ENCODE measurements around the gene ZMIZ2. TPM values are rescaled to one million over a fixed set of nuclear protein-coding genes. Genes with fewer than 3 reads are reported as not detected.
"Not testable (repeated sequence)": the region's sequence is repeated elsewhere in the genome, so short reads cannot be mapped to it uniquely, and the experiment has no call there.

Gene ZMIZ2
- total RNA-seq, 1 donor from 2014 or later: 9.8 TPM

DNA sequence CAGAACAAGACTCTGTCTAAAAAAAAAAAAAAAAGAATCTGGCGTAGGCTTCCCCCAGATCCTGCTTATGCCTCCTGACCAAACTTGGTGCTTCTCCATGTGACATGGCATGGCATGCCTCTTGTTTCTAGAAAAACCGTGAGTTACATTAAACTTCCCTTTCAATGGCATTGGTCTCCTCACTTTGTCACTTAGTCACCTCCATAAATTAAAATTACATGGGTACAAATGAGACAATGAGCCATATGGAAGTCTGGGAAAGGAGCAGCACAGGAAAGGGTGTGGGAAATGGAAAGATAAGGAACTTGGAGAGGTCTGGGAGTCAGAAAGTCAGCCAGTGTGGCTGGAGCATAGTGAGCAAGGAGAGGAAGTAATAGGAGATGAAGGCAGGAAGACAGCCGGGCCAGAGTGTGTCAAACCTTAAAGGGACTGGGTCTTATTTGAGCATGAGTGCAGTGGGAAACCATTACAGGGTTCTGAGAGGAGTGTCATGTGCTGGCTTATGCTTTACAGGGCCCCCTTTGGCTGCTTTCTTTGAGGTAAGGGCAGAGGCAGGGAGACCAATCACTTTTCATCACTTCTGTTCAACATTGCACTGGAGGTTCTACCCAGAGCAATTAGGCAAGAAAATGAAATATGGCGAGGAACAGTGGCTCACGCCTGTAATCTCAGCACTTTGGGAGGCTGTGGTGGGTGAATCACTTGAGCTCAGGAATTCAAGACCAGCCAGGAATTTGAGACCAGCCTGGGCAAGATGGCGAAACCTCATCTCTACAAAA, 21.3 kb upstream of the ZMIZ2 start:
- no peak for FAIRE-seq
- DNase-seq (ENCODE audit: low spot score in 2 of 2): no peak

DNA sequence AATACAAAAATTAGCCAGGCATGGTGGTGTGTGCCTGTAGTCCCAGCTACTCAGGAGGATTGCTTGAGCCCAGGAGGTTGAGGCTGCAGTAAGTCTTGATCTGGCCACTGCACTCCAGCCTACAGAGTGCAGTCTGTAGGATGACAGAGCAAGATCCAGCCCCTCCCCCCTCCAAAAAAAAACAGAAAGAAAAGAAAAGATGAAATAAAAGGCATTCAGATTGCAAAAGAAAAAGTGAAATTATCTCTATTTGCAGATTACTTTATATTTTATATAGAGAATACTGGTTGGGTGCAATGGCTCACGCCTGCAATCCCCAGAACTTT, 20.7 kb upstream of the ZMIZ2 start:
- no peak for DNase-seq (ENCODE audit: low spot score in 2 of 2)
- FAIRE-seq: no peak

DNA sequence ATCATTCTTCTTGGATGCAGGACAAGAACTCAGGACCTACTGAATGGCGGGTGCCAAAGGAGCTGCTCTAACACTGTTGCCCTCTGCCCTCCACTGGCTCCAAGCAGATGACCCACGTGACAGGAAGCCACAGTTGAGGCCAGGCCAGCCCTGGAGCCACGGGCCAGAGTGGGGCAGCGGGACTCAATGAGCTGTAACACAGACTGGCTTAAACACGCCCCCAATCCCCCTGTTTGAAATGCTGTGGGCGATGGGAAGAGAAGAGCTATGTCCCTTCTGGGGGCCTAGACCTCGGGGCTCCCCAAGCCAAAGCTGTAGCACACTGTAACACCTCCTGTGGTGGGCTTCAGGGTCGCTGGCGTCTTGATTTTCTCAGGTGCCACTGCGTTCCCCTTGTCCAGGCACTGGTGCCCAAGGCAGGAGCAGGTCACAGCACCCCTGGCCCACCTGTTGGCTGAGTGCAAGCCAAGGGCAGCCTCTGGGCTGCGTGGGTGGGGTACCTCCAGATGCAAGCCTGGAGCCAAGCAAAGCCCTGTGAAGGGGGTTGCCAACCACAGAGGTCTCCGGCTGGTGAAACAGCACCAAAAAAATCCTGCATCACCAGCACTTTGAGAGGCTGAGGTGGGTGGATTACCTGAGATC, 18.6 kb upstream of the ZMIZ2 start:
- no peak for FAIRE-seq
- no peak for DNase-seq (ENCODE audit: low spot score in 2 of 2)

- DNase-seq (ENCODE audit: low spot score in 2 of 2); FAIRE-seq: not testable (repeated sequence)
These were observed 15.7 kb upstream of the ZMIZ2 start for GRCh38 chr7:44732971-44733370.

DNA sequence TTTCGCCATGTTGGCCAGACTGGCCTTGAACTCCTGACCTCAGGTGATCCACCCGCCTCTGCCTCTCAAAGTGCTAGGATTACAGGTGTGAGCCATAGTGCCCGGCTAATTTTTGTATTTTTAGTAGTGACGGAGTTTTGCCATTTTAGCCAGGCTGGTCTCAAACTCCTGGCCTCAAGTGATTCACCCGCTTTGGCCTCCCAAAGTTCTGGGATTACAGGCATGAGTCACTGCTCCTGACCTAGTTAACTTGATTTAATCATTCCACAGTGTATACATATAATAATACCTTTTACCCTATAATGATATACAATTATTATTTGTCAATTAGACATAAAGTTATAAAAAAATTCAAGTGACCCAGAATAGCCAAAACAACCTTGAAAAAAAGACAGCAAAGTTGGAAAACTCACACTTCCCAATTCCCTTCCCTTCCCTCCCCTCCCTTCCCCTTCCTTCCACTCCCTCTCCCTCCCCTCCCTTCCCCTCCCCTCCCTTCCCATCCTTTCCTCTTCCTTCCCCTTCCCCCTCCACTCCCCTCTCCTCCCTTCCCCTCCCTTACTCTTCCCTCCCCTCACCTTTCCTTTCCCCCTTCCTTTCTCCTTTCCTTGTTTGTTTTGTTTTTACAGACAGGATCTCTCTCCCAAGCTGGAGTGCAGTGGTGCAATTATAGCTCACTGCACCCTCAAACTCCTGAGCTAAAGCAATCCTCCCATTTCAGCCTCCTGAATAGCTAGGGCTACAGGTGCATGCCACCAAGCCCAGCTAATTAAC, 14.8 kb upstream of the ZMIZ2 start:
- no peak for DNase-seq (ENCODE audit: low spot score in 2 of 2)
- no peak for FAIRE-seq

GRCh38 chr7:44735403-44736165, 13.1 kb upstream of the ZMIZ2 start:
- DNase-seq (ENCODE audit: low spot score in 2 of 2): no peak
- no peak for FAIRE-seq

GRCh38 chr7:44736896-44737295, 11.8 kb upstream of the ZMIZ2 start:
- DNase-seq (ENCODE audit: low spot score in 2 of 2): no peak
- FAIRE-seq: no peak

DNA sequence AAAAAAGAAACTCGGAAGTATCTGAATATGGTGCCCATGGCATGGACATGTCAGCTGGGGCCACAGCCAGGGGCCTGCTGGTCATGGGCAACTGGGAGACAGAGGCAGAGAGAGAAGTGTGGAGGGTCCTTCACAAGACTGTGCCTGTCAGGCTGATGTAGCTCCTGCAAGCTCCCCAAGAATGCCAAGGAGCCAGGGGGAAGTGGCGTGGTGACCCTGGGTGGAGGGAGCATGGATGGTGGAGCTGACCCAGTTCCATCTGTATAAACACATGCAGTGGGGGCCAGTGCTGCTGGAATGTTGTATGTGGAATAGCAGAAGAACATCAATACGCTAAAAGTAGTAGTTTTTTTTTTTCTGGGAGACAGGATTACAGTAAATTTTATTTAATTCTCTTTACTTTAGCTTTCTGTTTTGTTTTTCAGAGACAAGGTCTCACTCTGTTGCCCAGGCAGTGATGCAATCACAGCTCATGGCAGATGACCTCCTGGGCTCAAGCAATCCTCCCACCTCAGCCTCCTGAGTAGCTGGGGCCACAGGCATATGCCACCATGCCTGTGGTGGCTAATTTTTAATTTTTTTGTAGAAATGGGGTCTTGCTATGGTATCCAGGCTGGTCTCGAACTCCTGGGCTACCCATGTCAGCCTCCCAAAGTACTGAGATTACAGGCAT, 10.5 kb upstream of the ZMIZ2 start:
- no peak for DNase-seq (ENCODE audit: low spot score in 2 of 2)
- FAIRE-seq: no peak

GRCh38 chr7:44738876-44739665, 9.6 kb upstream of the ZMIZ2 start:
- DNase-seq (ENCODE audit: low spot score in 2 of 2): no peak
- FAIRE-seq: no peak

DNA sequence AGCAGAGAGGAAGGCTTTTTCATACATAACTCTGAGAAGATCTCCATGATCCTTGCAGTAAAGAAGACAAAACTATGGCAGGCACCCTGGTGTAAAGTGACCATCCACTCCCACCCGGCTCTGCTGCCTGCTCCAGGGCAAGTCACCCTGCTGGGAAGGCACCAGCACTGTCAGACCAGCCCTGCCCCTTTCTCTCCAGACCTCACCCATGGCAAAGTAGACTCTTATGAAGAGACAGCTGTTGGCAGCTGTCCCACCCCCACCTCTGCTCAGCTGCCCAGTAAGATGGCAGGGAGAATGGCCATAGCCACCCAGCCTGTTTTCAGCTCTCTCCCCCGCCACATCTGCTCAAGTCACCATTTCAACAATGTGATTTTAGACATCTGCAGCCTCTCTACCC, 8.6 kb upstream of the ZMIZ2 start:
- no peak for DNase-seq (ENCODE audit: low spot score in 2 of 2)
- FAIRE-seq: no peak

GRCh38 chr7:44743750-44744149, 4.9 kb upstream of the ZMIZ2 start:
- DNase-seq (ENCODE audit: low spot score in 2 of 2): no peak
- FAIRE-seq: no peak

DNA sequence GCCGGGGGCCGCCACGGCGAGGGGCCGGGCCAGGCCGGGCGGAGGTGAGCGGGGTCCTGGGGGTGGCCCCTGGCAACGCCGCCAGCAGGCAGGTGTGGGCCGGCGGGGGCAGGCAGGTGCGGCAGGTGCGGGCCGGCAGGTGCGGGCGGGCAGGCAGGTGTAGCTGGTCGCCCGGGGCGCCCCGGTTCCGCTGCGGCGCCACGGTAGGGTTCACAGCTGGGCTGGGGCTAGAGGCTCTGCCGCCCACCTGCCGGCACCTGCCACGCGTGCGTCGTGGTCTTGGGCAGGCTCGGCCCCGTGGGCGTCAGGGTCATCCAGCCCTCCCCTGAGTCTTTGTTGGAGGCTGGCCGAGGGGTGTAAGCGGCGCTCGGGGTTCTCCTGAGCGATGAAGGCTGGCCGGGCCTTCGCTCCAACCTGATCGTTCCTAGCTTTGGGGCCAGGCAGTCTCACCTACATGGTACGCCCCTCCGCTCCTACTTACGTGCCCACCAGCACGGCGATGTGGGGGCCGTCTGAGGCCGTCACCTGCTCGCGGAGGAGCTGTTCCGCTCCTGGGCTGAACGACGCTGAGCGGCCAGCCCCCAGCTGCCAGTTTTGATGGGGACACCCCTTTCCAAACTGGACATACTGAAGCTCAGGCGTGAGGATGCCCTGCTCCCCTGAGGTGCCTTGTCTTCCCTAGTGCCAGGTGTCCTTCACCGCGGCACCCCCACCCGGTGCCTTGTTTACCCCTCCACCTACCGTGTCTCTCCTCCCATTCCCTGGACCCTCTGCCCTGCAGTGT, 493 bp downstream of the ZMIZ2 start:
- FAIRE-seq (no peak), DNase-seq (ENCODE audit: low spot score in 2 of 2) (peak in 1 of 2 donors; percentile 35)

- no peak for DNase-seq (ENCODE audit: low spot score in 2 of 2)
- no peak for FAIRE-seq
These were observed 1.3 kb downstream of the ZMIZ2 start for GRCh38 chr7:44749992-44750391.

GRCh38 chr7:44750424-44750823, 1.8 kb downstream of the ZMIZ2 start:
- no peak for FAIRE-seq
- DNase-seq (ENCODE audit: low spot score in 2 of 2): no peak

DNA sequence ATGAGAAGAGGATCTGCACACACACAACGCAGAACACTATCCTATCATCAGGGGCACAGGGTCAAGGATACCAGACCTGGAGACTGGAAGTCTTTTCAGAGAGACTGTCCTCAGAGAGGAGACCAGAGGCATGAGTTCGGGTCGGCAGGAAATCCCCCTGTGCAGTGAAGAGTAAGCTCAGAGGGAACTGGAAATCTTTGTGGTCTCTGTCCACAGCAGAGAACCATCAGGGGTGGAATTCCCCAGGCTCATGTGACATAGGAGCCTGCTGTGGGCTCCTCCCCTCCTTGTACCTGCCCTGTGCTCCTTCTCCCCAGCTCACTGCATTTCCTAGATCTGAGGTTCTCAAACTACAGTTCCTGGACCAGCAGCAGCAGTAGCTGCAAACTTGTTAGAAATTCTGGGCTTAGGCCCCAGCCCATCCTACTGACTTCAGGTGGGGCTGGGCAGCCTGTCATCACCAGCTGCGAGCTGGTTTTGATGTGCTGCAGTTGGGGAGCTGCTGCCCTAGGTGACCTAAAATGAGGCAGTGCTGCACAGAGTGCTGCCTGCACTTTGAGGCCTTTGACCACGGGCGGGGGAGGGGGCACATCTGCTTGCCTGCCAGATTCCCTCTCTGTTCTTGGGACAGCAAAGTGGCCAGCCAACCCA, 2.4 kb downstream of the ZMIZ2 start:
- no peak for FAIRE-seq
- DNase-seq (ENCODE audit: low spot score in 2 of 2): no peak

DNA sequence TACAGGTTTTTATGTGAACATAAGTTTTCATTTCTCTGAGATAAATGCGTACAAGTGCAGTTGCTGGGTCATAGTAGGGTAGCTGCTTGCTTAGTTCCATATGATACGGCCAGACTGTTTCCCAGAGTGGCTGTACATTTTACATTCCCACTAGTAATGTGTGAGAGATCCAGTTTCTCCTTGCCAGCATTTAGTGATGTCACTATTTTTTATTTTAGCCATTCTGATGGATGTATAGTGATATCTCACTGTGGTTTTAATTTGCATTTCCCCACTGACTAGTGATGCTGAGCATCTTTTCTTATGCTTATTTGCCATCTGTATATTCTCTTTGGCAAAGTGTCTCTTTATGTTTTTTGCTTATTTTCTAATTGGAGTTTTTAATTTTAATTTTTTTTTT, 4.2 kb downstream of the ZMIZ2 start:
- DNase-seq (ENCODE audit: low spot score in 2 of 2): no peak
- FAIRE-seq: no peak

DNA sequence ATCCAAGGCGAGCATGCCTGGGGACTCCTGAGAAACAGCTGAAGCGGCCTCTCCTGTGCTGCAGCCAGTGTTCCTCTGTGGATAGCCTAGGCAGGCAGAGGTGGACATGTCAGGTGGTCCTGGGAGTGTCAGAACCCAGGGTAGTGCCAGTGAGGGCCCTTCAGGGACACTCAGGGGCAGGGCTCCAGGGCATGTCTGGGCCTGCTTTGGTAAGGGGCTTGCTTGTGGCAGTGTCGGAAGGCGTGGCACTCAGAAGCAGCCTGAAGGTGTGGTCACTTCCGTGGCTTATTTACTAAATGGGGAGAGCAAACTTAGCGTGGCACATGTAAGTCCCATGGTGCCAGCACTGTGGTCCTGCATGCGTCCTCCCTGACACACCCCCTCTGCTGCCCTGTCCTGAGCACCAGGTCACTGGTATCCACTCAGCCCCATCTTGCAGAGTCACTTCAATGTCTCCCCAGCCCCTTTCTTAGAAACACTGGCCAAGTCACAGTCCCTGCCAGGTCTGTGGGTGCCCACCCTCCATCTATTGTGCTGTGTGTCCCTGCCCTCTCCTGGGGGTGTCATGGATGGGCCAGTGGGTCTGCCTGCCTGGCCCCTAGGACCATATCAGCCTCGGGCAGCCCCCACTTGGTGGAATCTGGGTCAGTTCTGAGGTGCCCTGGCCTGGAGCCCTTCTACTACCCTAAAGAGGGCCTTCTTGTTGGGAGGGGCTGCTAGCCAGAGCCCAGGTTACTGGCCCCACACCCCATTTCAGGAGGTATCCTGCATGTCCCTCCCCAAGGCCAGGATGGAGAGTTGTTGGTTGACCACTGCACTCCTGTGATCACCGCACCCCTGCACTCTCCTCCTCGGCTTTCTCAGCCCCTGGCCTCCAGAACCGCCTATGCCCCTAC, 6.4 kb downstream of the ZMIZ2 start:
- FAIRE-seq (no peak), DNase-seq (ENCODE audit: low spot score in 2 of 2) (no peak)
